Adipocyte (in vitro differentiated cells): ENCODE measurements around the gene SH2D6.

ENCODE experiments used
- DNase-seq: peaks from one replicate; pipeline ENCODE4 v3.0.0-alpha.2; 2015; ENCODE audit warnings: low read depth
- H3K27me3 ChIP-seq: replicated peaks from 2 replicates; pipeline ENCODE4 v1.7.0; 2013; ENCODE audit warnings: mild to moderate bottlenecking, low read length, moderate library complexity; ENCODE audit not compliant: control insufficient read depth, insufficient read depth
- H3K36me3 ChIP-seq: 2 replicates; pipeline ENCODE4 v1.7.0; 2013; ENCODE audit warnings: low read length, mild to moderate bottlenecking, moderate library complexity; ENCODE audit not compliant: control insufficient read depth, insufficient read depth, severe bottlenecking
- H3K4me1 ChIP-seq: 2 replicates; pipeline ENCODE4 v1.7.0; 2013; ENCODE audit warnings: mild to moderate bottlenecking, low read length, moderate library complexity; ENCODE audit not compliant: control insufficient read depth, insufficient read depth
- H3K4me3 ChIP-seq: 2 replicates; pipeline ENCODE4 v1.7.0; 2013; ENCODE audit warnings: mild to moderate bottlenecking, low read length, moderate library complexity
- H3K9ac ChIP-seq: 2 replicates; pipeline ENCODE4 v1.7.0; 2013; ENCODE audit warnings: mild to moderate bottlenecking, low read length, moderate library complexity
- H3K9me3 ChIP-seq: 2 replicates; pipeline ENCODE4 v1.7.0; 2013; ENCODE audit warnings: mild to moderate bottlenecking, low read length, moderate library complexity; ENCODE audit not compliant: control insufficient read depth

SH2D6 gene

DNA sequence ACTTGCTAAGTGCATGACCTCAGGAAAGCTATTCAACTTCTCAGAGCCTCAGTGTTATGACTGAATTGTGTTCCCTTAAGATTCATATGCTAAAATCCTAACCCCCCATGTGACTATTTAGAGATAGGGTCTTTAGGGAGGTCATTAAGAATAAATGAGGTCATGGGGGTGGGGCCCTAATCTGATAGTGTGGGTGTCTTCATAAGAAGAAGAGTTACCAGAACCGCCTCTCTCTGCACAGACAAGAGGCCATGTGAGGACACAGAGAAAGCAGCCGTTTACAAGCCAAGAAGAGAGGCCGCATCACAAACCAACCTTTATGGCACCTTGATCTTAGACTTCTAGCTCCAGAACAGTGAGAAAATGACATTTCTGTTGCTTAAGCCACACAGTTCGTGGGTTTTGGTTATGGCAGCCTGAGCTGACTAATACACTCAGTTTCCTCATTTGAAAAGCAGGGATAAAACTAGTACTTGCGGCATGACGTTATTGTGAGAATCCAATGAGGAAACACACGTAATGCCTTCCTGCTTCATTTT is 9.9 kb downstream of the SH2D6 start:
- no peaks in the 10 kb centered on the region for H3K9me3 ChIP-seq
- H3K9ac ChIP-seq = no peak overlapping the region
- no peak overlapping the region for H3K4me3 ChIP-seq
- peaks cover 18% of the 10 kb centered on the region for H3K4me1 ChIP-seq
- H3K36me3 ChIP-seq = no peaks in the 10 kb centered on the region
- no peak for DNase-seq
- no peaks in the 10 kb centered on the region for H3K27me3 ChIP-seq

DNA sequence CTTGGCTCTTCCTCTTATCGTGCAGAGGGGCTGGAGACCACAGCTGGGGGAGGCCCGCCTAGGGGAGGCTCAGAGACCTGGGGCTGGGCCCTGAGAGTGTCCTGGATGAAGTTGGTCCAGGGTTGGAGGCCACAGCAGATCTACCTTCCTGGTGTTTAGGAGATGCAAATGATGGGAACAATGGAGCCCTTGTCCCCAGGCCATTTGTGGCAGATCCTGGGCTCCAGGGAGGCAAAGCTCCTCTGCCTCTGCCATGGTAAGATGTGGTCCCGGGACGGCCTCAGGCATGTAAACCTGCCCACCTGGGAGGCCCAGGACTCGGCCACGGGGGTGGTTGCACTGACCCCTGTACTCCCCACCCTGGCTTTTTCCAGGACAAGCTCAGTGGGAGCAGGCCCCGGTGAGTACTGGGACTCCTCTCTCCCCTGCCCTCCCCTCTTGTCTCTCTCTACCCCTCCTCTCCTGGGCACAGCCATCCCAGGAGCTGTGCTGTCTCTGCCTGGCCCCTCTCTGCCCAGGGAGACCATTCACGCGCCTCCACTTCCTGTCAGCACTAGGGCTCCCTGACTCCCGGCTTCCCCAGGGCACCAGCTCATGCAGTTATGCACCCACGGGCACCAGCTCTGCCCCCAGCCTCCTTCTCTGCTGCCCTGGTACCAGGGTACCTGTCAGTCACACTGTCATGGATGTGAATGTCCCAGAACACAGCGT is 10.9 kb downstream of the SH2D6 start:
- no peak overlapping the region for H3K4me3 ChIP-seq
- H3K4me1 ChIP-seq = peaks cover 26% of the 10 kb centered on the region
- H3K36me3 ChIP-seq = no peaks in the 10 kb centered on the region
- H3K9me3 ChIP-seq = no peaks in the 10 kb centered on the region
- DNase-seq = no peak
- H3K9ac ChIP-seq = no peak overlapping the region
- no peaks in the 10 kb centered on the region for H3K27me3 ChIP-seq

DNA sequence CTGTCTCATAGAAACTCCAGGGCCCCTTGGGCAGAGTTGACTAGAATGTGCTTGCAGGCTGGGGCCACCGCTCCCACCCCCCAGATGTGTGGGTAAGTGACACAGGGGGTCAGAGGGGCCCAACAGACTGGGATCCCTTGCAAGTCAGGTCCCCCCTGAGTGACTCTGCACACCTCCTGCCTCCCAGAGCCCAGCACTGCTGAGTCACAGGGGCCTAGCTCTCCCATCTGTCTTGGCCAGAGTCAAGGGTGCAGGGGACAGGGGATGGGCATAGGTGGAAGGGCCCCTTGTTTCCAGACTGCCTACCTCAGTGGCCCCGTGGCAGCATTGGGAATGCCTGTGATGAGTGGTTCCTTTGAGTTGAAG is 11.4 kb downstream of the SH2D6 start:
- Histone ChIP-seq H3K9ac (no peak overlapping the region), H3K27me3 (no peaks in the 10 kb centered on the region), H3K9me3 (no peaks in the 10 kb centered on the region), H3K36me3 (no peaks in the 10 kb centered on the region), H3K4me3 (no peak overlapping the region), H3K4me1 (peaks cover 26% of the 10 kb centered on the region)
- DNase-seq = no peak

DNA sequence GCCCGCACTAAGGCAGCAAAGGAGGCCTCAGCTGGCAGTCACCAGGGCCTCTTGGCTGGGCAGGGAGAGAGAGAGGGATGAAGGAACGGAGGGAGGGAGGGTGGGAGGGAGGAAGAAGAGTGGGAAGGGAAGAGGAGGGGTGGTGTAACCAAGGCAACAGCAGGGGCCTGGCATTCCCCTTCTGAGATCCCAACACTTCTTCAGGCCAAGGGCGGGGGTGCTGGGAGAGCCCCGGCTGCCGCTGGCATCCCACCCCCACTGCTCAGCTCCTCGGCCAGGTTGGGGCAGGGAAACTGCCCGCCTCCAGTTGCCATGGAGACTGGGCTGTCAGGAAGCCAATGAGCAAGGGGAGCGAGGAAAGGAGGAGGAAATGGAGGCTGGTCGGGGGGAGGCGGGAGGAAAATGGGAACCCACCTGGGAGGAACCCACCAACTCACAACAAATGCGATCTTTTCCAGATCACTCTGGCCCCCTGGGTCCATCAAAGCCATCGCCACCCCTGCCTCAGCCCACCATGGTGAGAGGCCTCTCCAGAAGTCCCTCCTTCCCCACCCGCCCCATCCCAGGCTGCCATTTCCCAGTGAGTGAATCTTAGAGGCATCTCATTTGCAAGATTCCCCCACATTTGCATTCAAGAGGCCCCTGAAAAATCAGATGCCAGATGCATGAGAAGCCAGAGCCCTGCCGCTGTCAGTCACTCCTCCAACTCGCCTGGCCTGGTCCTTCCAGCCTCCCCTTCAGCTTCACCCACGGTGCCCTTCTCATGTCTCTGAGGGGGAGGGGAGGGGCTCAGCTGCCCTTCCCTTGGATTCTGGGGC is 12.4 kb downstream of the SH2D6 start:
- H3K36me3 ChIP-seq = no peaks in the 10 kb centered on the region
- no peaks in the 10 kb centered on the region for H3K27me3 ChIP-seq
- H3K9ac ChIP-seq = no peak overlapping the region
- no peak overlapping the region for H3K4me3 ChIP-seq
- no peak for DNase-seq
- H3K9me3 ChIP-seq = no peaks in the 10 kb centered on the region
- H3K4me1 ChIP-seq = peaks cover 26% of the 10 kb centered on the region

DNA sequence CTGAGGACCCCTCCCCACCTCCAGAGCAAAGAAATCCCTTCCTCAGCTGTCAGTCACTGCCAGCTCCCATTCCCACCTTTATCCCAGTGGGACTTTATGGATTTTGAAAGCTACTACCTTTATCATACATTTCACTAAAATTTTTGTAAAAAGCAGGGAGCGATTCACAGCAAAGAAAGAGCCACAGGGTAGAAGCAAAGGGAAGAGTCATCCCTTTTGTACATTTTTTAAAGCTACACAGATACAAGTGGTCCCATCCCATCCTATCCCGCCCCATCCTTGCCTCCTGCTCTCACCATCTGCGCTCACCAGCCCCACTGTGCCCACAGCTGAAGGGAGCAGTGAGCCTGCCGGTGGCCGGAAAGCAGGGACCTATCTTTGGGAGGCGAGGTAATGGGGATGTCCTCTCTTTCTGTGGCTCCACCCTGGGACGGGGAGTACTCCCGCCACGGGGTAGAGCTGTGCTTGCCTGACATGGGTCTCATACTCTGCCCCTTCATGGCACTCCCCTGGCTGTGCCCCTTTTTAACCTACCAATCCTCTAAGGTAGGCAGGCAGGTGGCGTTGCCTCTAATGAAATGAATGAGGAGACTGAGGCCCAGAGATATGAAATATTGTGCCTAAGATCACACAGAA is 13.2 kb downstream of the SH2D6 start:
- no peaks in the 10 kb centered on the region for H3K27me3 ChIP-seq
- H3K9me3 ChIP-seq = no peaks in the 10 kb centered on the region
- H3K9ac ChIP-seq = no peak overlapping the region
- DNase-seq = no peak
- H3K36me3 ChIP-seq = no peaks in the 10 kb centered on the region
- H3K4me3 ChIP-seq = no peak overlapping the region
- H3K4me1 ChIP-seq = peaks cover 26% of the 10 kb centered on the region

DNA sequence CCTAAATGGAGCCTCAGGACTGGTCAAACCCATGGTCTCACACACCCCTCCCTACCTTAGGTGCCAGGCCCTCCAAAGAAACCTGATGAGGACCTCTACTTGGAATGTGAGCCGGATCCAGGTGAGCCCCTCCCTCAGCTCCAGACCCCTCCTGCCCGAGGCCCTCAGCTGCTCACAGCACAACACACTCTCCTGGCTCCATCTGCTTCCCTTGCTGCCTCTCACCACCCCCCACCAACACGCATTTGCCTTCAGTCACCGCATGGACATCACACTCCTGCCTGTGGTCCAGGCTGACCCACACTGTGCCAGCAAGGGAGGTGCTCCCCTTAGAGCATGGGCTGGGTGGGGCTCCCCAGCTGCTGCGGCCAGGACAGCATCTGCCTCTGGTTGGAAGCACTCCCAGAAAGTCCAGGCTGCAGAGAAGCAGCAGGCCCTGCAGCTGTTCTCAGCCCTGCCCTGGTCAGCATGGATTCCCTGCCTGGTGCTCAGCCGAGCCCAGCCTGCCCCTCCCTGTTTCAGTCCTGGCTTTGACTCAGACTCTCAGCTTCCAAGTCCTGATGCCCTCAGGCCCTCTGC is 15.1 kb downstream of the SH2D6 start:
- DNase-seq = peak; percentile 97
- no peaks in the 10 kb centered on the region for H3K27me3 ChIP-seq
- peak overlapping the region; percentile 5 for H3K9ac ChIP-seq
- no peaks in the 10 kb centered on the region for H3K9me3 ChIP-seq
- peaks cover 26% of the 10 kb centered on the region for H3K4me1 ChIP-seq
- no peak overlapping the region for H3K4me3 ChIP-seq
- no peaks in the 10 kb centered on the region for H3K36me3 ChIP-seq

DNA sequence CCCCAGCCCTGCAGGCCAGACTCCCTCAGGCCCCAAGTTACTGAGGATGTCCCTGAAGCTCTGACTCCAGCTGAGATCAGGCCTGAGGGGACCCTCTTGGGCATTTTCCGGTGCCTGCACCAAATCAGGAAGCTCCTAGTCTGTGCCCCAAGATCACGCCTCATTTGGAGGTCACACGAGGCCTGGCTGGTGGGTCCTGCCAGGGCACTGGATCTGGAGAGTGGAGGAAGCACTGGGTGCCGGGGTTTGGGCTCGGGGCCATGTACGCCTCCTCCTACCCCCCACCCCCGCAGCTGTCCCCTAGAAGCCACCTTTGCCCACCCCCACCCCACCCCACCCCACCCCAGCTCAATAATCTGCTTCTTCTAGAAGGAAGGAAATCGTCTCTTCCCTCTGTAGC is 16.2 kb downstream of the SH2D6 start:
- no peaks in the 10 kb centered on the region for H3K36me3 ChIP-seq
- no peaks in the 10 kb centered on the region for H3K27me3 ChIP-seq
- no peak overlapping the region for H3K9ac ChIP-seq
- H3K4me1 ChIP-seq = peaks cover 32% of the 10 kb centered on the region
- no peaks in the 10 kb centered on the region for H3K9me3 ChIP-seq
- no peak overlapping the region for H3K4me3 ChIP-seq
- no peak for DNase-seq

DNA sequence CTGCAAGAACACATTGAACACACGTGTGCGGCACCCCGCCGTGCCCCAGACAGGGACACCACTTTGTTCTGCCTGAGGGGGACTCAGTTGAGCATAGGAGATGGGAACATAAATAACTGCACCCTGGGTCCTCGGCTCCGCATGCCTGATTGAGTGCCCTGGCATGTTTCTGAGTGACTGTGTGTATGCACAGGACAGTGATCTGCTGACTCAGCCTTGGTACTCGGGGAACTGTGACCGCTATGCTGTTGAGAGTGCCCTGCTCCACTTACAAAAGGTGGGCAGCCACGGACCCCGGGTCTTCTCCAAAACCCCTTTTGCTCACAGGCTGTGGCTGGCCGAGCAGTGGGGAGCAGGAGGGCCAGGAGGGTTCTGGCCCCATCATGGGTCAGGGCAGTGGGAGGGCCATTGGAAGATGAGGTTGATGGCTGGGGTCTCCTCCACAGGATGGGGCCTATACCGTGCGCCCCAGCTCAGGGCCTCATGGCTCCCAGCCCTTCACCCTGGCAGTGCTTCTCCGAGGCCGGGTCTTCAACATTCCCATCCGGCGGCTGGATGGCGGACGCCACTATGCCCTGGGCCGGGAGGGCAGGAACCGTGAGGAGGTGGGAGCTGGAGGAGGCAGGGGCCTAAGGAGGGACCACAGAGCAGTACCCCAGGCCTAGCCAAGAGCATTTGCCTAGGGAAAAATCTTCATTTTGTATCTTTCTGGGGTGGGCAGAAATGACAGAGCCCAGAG is 16.9 kb downstream of the SH2D6 start:
- H3K9me3 ChIP-seq = no peaks in the 10 kb centered on the region
- H3K36me3 ChIP-seq = no peaks in the 10 kb centered on the region
- no peak for DNase-seq
- peaks cover 32% of the 10 kb centered on the region for H3K4me1 ChIP-seq
- no peaks in the 10 kb centered on the region for H3K27me3 ChIP-seq
- H3K4me3 ChIP-seq = no peak overlapping the region
- H3K9ac ChIP-seq = no peak overlapping the region

DNA sequence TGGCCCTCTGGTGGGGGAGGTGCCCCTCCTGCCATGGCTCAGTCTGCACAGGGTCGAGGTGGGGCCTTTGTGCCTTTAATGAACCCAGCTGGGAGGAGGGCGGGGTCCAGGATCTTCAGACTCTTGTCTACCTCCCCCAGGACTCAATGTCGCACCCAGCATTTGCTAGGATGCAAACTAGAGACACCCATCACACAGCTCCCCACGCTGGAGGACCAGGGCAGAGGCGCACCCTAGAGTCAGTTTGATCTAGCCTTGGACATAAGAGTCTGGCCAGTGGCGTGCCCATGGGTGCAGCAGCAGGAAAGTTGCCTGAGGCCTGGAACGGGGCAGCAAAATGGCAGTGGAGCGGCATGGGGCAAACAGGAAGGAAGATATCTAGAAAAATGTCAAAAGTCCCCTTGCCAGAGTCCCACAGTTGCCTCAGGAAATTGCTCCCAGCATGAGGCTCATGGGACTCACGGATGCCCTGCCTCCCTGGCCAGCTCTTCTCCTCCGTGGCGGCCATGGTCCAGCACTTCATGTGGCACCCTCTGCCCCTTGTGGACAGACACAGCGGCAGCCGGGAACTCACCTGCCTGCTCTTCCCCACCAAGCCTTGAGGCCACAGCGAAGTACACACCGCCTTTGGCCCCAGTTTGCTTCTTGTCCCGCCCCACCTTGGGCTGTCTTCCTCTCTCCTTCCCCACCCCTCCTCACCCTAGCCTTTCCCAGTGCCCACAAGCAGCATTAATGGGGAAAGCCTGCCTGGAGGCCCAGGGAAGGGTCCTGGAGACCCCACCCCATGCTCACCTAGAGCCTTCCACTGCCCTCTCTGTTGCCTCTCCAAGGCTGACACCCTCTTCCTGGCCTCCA is 17.7 kb downstream of the SH2D6 start:
- no peaks in the 10 kb centered on the region for H3K9me3 ChIP-seq
- H3K4me1 ChIP-seq = peaks cover 32% of the 10 kb centered on the region
- H3K27me3 ChIP-seq = no peaks in the 10 kb centered on the region
- H3K4me3 ChIP-seq = no peak overlapping the region
- peak overlapping the region; percentile 79 for H3K9ac ChIP-seq
- H3K36me3 ChIP-seq = no peaks in the 10 kb centered on the region
- no peak for DNase-seq

DNA sequence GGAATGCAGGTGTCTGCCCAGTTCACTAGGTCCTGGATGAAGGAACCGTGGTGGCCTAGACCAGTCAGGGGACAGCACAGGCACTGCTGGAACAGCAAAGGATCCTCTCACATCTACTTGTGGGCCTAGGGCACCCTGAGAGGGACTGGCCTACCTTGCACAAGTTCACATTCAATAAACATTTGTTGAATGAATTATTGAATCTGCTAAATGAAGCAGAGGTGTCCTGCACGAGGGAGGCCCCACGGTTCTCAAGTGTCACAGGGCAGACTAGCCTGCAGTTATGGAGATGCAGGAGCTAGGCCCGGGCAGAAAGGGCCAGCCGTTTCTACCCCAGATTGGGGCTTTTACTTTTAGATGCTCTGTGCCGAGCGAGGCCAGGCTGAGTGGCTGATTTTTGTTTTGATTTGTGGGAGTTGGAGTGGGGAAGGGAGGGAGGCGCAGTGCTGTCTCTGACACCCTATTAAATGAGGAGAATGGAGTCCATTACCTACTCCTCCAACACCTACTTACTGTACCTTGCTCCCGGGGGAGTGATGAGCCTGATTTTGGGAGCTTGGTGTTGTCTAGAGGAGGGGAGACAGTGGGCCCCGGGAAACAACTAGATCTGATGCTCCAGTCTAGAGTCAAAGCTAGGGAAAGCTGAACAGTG is 18.4 kb downstream of the SH2D6 start:
- no peak for DNase-seq
- Histone ChIP-seq H3K9ac (peak overlapping the region; percentile 79), H3K27me3 (no peaks in the 10 kb centered on the region), H3K36me3 (no peaks in the 10 kb centered on the region), H3K4me1 (peaks cover 29% of the 10 kb centered on the region), H3K4me3 (no peak overlapping the region), H3K9me3 (no peaks in the 10 kb centered on the region)
